Cerebellar nuclear complex (tissue), 1 donor: ENCODE data around the gene HSPBP1.

Experiments
- DNase-seq, 2 experiments: peaks; one replicate each; lab custom pipeline; 2025; lab: John Stamatoyannopoulos, UW

HSPBP1 gene

DNA sequence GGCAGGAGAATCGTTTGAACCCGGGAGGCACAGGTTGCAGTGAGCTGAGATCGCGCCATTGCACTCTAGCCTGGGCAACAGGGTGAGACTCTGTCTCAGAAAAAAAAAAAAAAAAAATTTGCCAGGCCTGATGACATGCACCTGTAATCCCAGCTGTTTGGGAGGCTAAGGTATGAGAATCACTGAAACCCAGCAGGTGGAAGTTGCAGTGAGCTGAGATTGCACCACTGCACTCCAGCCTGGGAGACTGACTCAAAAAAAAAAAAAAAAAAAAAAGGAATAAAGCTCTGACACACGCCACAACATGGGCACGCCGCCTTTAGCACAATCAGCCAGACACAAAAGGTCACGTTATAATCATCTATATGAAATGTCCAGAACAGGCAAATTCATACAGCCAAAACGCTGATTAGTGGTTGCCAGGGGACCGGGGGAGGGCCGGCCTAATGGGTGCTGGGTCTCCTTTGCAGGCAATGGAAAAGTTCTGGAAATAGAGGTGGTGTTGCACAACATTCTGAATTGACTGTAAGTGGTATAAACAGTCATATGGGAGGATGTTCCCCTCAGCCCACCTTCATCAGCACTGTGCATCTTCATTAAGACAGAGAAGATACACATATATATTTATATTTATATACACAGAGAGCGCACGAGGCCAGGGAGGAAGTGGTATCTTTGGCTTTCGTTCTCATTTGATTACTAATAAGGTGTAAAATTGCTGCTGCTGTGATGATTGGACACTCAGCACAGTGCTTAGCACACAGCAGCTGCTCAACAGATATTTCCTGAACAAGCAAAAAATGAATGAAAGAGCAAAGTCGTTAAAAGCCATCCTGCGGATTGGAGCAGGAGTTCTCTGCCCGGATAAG lies 3.8 kb downstream of the HSPBP1 start:
- DNase-seq = no peak

DNA sequence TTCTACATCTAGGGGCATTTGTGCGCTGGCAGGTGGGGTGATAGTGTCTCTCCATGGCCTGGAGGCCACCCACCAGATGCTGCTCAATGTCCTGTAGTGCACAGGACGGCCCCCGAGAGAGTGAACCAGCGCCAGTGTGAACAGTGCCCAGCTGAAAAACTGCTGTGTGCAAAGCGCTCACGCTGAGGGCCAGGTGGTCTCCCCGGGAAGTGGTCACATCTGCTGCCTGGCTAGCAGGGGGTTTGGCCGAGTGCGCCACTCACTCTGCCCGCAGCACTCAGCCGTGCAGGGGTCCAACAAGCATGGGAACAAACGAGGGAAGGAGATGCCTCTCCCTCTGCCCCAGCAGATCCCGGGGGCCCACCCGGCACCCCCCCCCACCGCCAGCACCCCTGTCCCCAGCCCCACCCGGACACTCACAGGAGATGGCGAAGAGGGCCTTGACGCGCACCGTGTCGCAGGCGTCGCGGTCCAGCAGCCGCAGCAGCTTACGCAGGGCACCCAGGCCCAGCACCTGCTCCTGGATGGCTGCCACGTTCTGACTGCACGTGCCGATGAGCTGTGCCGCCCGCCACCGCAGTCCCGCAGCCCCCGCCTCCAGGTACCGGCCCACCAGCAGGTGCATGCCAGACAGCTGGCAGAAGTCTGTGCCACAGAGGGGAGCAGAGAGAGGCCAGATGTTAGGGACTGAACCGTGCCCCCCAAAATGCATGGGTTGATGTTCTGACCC lies 5.8 kb downstream of the HSPBP1 start:
- no peak for DNase-seq

DNA sequence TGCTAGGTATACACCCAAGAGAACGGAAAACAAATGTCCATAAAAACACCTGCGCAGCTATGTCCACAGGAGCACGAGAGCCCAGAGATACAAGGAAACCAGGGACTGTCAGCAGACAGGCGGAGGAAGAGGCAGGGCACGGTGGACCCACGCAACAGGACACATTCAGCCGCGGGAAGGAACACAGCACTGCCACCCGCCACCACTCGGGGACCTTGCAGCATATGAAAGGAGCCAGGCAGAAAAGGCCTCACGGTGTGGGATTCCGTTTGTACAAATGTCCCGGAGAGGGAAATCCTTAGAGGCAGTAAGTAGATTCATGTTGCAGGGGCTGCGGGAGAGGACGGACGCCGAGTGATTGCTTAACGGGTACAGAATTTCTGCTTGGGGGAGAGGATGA lies 7.8 kb downstream of the HSPBP1 start:
- no peak for DNase-seq

DNA sequence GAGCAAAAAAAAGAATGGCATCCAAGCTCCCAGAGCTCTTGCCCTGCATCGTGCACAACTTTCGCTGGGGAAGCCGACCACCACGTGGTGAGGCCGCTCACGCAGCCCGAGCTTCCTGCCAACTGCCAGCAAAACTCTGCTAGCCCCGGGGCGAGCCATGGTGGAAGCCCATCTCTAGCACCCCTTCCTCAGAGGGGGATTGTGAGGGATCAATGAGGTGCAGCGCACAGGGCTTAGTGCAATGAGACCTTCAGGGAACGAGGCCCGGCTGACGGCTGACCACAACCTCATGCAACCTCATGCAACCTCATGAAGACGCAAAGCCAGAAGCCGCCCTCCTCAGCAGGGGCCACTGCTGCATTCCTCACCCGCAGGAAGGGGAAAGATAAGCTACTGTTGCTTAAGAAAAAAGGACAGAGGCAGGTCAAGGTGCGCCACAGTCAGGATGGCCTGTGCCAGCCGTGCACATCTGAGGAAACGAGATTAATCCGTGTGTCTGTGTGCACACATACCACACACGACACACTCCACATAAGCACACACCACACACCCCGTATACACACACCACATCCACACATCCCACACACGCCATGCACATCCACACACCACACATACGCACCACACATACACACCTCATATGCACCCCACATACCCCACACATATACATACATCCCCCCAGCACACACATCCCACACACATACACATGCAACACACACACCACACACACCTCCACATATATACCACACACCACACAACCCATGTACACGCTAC lies 9.6 kb downstream of the HSPBP1 start:
- DNase-seq = no peak

DNA sequence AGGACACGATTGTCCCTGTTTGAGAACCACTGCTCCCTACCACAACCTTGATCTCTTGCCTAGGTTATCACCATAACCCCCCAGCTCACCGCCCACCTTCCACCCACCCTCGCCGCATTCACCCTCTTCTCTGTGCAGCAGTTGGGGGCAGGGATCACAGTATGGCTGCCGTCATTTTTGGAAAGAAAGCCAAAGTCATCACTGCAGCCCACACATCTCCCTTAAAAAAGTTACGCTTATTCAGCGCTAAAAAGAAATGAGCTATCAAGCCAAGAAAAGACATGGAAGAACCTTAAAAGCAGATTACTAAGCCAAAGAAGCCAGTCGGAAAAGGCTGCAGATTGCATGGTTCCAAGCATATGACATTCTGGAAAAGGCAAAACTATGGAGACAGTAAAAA lies 10.6 kb downstream of the HSPBP1 start:
- no peak for DNase-seq

DNA sequence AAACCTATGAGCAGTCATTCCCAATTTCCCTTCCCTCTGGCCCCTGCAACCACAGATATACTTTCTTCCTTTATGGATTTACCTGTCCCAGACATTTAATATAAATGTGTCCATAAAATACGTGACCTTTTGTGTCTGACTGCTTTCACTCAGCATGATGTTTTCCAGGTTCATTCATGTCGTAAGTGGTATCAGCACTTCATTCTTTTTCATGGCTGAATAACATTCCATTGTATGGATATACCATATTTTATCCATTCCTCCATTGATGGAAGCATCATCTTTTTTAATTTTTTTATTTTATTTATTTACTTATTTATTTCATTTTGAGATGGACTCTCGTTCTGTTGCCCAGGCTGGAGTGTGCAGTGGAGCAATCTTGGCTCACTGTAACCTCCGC lies 13.1 kb downstream of the HSPBP1 start:
- no peak for DNase-seq

DNA sequence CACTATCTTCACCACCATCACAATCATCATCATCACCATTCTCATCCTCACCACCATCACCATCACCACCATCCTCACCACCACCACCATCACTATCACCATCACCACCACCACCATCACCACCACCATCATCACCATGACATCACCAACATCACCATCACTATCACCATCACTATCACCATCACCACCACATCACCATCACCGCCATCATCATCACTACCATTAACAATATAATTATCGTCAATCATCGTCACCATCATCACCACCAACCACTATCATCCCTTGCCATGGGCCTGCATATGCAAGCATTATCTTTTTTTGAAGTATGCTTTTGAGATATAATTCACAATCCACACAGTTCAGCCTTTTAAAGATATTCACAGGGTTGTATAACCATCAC lies 13.5 kb downstream of the HSPBP1 start:
- DNase-seq = no peak

DNA sequence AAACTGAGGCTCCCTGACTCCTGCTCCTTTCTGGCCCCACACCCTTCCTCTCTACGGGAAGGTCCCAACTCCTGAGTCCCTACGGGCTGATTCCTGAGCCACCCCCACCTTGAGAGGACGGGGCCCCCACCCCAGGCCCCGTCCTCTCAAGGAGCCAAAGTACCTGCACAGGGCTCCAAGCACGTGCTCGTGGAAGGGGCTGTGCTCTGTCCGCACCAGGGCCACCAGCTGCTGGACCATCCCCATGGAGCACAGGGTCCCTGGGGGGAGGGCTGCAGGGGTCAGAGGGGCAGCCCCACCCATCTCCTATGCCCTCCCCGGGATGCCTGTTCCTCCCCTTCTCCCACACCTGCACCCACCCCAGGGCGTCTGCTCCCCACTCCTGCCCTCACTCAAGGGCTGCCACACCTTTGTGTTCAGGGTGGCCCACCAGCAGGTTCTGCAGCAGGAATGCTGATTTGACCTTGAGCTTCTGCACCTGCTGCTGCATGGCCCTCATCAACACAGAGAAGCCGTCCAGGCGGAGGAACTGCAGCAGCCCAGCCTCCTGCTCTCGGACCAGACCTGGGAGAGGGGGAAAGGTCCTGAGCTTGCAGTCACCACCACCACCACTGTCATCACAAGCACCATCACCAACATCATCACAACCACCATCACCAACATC lies 14.1 kb downstream of the HSPBP1 start:
- DNase-seq = no peak

DNA sequence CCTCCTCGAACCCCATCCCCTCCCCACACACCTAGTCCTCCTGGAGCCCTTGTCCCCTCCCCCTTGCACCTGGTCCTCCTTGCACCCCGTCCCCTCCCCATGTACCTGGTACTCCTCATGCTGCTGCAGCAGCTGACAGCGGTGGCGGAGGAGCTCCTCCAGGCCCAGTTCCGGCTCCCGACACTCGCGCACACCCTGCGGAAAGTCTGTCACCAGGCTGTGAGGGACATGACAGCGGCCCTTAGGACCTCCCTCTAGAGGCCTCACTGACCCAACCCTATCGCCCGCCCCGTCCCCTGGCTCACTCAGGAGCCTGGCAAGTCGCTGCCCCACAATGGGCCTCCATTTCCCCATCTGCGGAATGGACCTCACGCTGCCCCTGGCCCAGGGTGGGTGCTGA lies 14.7 kb downstream of the HSPBP1 start:
- DNase-seq = no peak

DNA sequence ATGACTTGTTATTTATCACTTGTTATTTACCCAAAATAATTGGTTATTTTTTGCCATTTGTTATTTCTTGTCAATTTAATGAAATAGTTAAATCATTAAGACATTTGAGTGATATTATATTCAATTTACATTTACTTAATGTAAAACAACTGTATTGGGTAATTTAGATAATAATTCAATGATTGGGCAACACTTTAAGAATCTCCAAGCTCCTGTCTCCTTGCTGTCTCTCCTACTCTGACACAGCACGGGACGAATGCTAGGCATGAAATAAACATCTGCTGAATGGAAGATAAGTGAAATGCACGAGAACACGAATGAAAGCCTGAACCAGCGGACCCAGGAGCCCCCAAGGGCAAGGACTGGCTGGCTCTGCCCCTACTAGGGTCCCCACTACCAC lies 15.4 kb downstream of the HSPBP1 start:
- no peak for DNase-seq

DNA sequence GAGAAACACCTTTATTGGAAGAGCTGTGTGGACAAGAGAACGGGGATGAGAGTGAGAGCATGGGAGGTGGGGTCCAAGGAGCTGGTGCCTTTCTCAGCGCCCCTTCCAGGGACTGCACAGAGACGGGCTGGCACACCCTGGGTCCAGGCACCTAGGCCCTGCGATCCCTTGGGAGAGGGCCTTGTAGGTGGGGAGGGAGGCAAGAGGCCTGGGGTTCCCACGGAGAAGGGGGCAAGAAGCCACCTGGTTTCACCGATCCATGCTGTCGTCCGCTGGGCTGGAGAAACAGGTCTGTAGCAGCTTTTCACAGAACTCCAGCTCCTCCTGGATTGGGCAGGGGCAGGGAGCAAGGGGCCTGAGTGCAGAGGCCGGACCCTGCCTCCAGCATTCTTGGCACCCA lies 17.6 kb downstream of the HSPBP1 start:
- DNase-seq = no peak

DNA sequence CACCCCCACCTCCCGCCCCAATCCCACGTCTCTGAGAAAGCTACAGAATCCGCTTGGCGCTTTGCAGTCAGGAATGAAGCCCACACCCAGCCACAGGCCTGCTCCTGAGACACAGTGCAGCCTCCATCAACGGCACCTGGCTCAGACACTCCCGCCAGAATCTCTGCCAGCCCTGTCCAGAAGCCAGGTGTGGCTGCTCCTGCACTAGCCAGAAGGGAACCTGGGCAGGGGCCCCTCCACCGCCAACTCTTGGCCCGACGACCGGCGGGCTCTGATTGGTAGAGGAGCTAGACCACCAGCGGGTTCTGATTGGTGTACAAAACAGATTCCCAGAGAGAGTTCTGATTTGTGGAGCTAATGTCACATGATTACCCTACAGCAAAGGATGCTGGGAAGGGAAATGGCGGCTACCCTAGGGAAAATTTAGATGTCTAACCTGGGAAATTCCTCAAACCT lies 18.2 kb downstream of the HSPBP1 start:
- no peak for DNase-seq

DNA sequence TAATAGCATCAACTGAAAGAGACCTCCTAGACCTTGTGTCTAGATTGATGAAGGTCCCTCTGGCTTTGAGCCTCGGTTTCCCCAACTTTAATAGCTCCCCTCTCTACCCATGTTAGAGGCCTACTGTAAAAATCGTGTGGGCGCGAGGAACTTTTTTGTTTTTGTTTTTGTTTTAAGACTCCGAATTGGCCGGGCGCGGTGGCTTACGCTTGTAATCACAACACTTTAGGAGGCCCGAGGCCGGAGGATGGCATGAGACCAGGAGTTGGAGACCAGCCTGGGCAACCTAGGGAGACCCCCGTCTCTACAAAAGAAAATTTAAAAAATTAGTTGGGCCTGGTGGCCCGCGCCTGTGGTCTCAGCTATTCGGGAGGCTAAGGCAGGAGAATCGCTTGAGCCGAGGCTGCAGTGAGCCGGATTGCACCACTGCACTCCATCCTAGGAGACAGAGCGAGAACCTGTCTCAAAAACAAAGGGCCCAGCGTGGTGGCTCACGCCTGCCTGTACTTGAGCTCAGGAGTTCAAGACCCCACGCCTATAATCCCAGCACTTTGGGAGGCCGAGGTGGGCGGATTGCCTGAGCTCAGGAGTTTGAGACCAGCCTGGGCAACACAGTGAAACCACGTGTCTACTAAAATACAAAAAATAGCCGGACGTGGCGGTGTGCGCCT lies 20.2 kb downstream of the HSPBP1 start:
- DNase-seq = no peak

DNA sequence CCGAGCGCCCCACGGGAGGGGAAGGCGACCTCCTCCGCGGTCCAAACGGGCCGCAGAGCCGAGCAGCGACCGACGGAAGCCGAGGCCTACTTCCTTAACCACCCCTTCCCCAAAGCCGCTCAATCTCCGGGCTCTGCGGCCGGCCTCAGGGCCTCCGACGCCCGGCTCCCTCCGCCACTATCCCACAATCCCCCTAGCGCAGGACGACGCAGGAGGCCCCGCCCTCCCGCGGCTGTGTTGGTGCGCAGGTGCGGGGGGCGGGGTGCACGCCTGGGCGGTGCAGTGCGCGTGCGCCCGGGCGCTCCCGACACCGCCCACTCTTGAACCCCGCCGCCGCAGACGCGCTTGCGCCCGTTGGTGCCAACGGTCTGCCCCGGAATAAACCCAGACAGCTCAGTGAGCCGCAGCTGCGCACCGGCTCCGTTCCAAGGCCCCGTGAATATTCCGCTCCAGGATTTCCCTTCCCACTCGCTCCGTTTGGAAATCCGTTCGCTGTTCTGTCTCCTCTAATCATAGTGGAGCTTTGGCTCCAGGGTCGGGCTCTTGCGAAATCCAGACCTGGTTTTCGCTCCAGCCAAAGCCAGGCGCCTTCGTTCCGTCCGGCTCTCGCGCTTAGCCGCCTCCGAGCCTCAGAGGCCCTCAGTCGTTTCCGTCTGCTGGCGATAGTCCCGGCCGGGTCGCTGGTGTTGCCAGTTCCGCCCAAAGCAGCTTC lies 20.9 kb downstream of the HSPBP1 start, which contains the start of gene PPP6R1:
Gene PPP6R1 (minus strand): TSS at position 190 of the 712 bp plus-strand sequence. CDS start 11,914 bp downstream, outside the sequence.
- DNase-seq = peak; percentile 77 to 91

DNA sequence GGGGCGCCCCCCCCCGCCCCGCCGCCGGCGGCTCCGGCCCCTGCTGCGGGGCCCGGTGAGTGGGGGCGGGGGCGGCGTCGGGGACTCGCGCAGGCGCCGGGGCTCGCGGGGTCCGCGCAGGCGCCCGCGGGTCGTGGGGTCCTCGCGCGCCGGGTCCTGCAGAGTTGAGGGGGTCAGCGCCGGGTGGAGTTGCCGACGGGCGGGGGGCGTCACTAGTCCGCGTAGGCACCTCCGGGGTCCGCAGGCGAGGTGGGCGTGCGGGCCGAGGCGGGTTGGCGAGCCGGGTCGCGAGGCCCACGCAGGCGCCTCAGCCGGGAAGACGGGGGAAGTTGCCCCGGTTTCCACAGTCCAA lies 21.5 kb downstream of the HSPBP1 start:
- DNase-seq = no peak

DNA sequence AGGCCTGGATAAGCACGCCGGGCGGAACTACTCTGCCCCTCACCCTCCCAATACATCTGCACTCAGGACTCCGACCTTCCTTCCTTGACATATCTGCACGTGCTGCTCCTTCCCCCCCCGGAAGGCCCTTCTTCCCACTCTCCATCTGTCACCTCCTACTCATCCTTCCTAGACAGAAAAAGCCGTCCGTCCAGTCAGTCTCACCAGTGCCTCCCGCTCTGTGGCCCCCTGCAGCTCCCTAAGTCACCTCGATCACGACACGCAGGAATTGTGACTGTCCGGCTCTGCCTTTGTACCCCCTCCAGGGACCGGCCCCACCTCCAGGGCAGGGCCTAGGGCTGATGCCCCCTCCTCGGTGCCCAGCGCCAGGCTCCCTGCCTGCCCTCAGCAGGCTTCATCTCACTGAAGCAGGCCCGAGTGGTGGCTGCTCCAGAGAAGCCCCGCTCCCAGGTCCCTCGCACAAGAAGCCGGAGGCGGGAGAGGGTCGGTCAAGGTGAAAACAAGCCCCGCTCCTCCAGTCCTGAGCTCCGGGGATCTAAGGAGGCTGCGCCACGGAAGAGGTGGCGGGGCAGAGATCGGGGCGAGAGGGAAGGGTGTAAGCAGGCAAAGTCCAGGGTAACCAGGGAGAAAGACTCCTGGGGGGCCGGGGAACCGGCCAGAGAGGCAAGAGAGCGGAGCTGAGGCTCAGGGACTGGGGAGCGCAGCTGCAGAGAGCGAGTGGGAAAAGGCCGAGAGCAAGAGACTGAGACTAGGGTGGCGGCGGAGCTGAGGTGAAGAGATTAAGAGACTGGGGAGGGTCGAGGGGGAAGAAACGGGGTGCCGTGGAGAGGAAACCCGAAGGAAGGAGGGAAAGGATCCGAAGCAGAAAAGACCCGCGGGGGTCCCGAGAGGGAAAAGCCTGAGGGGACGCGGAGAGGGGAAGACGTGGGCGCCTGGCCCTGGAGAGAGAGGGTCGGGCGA lies 22.2 kb downstream of the HSPBP1 start:
- DNase-seq = no peak

DNA sequence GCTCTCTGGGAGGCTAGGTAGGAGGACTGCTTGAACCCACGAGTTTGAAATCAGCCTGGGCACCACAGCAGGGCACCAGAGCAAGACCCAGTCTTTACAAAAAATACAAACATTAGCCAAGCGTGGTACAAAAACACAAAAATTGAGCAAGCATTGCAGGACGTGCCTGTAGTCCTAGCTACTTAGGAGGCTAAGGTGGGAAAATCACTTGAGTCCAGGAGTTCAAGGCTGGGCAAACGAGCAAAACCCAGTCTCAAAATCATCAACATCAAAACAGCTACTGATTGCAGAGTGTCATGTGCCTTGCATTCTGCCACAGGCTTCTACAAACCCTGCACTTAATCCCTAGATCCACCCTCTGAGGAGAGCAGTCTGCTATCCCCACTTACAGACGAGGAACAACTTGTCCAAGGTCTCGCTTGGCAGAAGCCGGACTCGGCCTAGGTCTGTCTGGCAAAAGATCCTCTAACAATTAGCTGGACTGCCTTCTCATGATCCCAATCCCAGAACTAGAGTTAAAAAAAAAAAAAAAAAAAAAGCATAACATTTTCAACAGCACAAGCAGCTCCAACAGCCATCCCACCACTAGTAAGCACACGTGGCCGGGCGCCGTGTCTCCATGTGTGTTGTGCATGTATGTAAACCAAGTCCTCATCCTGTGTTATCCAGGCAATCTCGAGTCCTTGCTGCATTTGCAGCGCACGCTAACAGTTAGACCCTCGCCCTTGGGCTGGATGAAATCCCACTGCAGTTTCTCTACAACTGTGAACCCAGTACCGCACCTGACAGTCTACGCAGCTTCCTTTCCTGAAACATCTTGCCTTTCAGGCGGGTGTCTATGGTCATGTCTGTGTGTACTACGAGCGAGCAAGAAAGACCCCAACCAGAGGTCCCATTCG lies 23.1 kb downstream of the HSPBP1 start:
- no peak for DNase-seq

DNA sequence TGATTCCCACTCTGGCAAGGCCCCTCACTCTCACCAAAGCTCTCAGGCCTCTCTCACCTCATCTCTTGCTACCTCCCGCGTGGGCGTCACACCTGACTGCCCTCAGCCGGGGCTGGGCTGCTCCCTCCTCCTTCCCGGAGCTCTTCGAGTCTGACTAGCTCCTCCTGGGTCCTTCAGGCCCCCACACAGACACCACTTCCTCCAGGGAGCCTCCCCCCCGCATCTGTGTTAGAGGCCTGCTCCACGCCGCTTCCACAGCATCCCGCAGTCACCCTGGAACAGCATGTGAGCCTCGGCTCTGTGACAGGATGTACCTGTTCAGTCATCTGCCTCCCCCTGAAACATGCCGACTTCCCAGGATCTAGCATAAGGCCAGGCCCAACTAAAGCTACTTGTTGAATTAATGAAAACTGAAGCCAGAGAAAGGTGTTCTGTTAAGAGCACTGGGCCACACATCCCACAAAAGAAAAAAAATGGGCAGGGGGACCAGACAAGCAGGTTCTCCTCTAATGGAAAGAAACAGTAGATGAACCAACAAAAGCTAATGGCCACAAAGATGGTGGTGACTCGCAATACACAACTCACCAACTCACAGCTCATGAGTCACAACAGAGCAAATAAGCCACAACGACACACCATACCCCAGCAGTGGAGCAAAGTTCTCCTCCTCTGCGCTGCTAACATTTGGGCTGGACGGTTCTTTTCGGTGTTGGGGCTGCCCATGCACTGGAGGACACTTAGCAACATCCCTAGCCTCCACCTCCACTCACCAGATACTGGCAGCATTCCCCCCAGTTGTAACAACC lies 24.1 kb downstream of the HSPBP1 start:
- DNase-seq = no peak
